Common myeloid progenitor, CD34-positive (primary cell): ENCODE data around the gene JPT2.

ENCODE experiments used
- CTCF ChIA-PET: fragments of 350-600 bp; sonication (Branson Sonifier 250); formaldehyde crosslinking; loops from one replicate; lab custom pipeline; 2021; ENCODE audit warnings: antibody characterized with exemption; lab: Charles Lee
- POLR2A ChIA-PET: fragments of 350-600 bp; sonication (Branson Sonifier 250); formaldehyde crosslinking; loops from one replicate; lab custom pipeline; 2021; ENCODE audit warnings: antibody characterized with exemption; lab: Charles Lee
- DNase-seq, 3 donors: peaks; one replicate each; pipeline versions ENCODE4 v3.0.0 to v3.0.0-alpha.2; 2013
- H3K27ac ChIP-seq, 2 experiments: 1 replicate in 1 of 2; 2 replicates in 1 of 2; pipeline ENCODE4 v1.7.0; 2013; ENCODE audit warnings: inconsistent platforms in 2 of 2, low read length in 2 of 2, mild to moderate bottlenecking in 2 of 2, low read depth in 1 of 2, moderate library complexity in 1 of 2; ENCODE audit not compliant: severe bottlenecking in 2 of 2, insufficient read depth in 1 of 2, poor library complexity in 1 of 2
- H3K27me3 ChIP-seq, 5 experiments: replicated peaks in 2 of 5; 1 replicate in 3 of 5; 2 replicates in 2 of 5; pipeline versions ENCODE4 v1.6.1 to v1.7.0; 2013; ENCODE audit warnings: low read length in 4 of 5, mild to moderate bottlenecking in 2 of 5, moderate library complexity in 2 of 5, inconsistent platforms in 1 of 5; ENCODE audit not compliant: insufficient read depth in 5 of 5, control insufficient read depth in 4 of 5
- H3K36me3 ChIP-seq, 4 experiments: 1 replicate in 2 of 4; 2 replicates in 2 of 4; pipeline versions ENCODE4 v1.6.1 to v1.7.0; 2013; ENCODE audit warnings: low read length in 3 of 4, control low read depth in 1 of 4, mild to moderate bottlenecking in 1 of 4; ENCODE audit not compliant: control insufficient read depth in 4 of 4, insufficient read depth in 4 of 4
- H3K4me1 ChIP-seq, 4 experiments: 1 replicate in 3 of 4; 2 replicates in 1 of 4; pipeline versions ENCODE4 v1.6.1 to v1.7.1; 2013; ENCODE audit warnings: low read length in 3 of 4, mild to moderate bottlenecking in 3 of 4, control low read depth in 1 of 4, inconsistent platforms in 1 of 4, moderate library complexity in 1 of 4; ENCODE audit not compliant: control insufficient read depth in 4 of 4, insufficient read depth in 4 of 4; ENCODE audit errors: control extremely low read depth in 1 of 4
- H3K4me3 ChIP-seq, 7 experiments: 1 replicate in 4 of 7; 2 replicates in 3 of 7; pipeline versions ENCODE4 v1.5.1 to v1.7.0; 2013; ENCODE audit warnings: mild to moderate bottlenecking in 7 of 7, low read length in 6 of 7, moderate library complexity in 6 of 7, inconsistent platforms in 2 of 7, low read depth in 2 of 7, control low read depth in 1 of 7; ENCODE audit not compliant: insufficient read depth in 4 of 7, control insufficient read depth in 1 of 7; ENCODE audit errors: extremely low read depth in 1 of 7
- H3K9me3 ChIP-seq, 5 experiments: 1 replicate in 4 of 5; 2 replicates in 1 of 5; pipeline versions ENCODE4 v1.6.1 to v1.7.1; 2013; ENCODE audit warnings: low read length in 4 of 5, mild to moderate bottlenecking in 2 of 5, inconsistent platforms in 1 of 5, low read depth in 1 of 5, moderate library complexity in 1 of 5; ENCODE audit not compliant: control insufficient read depth in 4 of 5, insufficient read depth in 2 of 5; ENCODE audit errors: control extremely low read depth in 1 of 5
- WGBS: methylation state at CpG from one replicate; pipeline ENCODE4 v1.1.5; 2013; ENCODE audit not compliant: insufficient coverage; 5-methylcytosine and 5-hydroxymethylcytosine counted together

Gene JPT2

GRCh38 chr16:1651094-1651973 is 26.7 kb upstream of the JPT2 start:
- WGBS: 94% methylated on average over 12 of the region's 12 CpGs
- Histone ChIP-seq H3K4me3 (no peak overlapping the region), H3K36me3 (peaks cover 10 to 59% (median 36%) of the 10 kb centered on the region in 4 experiments), H3K27ac (no peak overlapping the region), H3K9me3 (no peaks in the 10 kb centered on the region), H3K27me3 (no peaks in the 10 kb centered on the region), H3K4me1 (peaks cover 7 to 34% (median 27%) of the 10 kb centered on the region in 4 experiments)
- DNase-seq: peak in 2 of 3 donors; percentile 55 to 63
- ChIA-PET CTCF (no interaction called here), POLR2A (no interaction called here)

GRCh38 chr16:1651974-1652312 is 26.1 kb upstream of the JPT2 start:
- 92% methylated on average over 1 of the region's 1 CpG for WGBS
- H3K4me3 ChIP-seq: no peak overlapping the region
- no peaks in the 10 kb centered on the region for H3K9me3 ChIP-seq
- no peaks in the 10 kb centered on the region for H3K27me3 ChIP-seq
- ChIA-PET CTCF (interaction anchor here (1.0 kb wide), 1 partner anchor 14 kb away, joined by 4 read pairs; no protein-coding TSS in a partner anchor), POLR2A (no interaction called here)
- no peak overlapping the region for H3K27ac ChIP-seq
- peak in 1 of 3 donors; percentile 42 for DNase-seq
- peaks cover under 1 to 28% (median 21%) of the 10 kb centered on the region in 4 experiments for H3K4me1 ChIP-seq
- H3K36me3 ChIP-seq: peaks cover 10 to 59% (median 40%) of the 10 kb centered on the region in 4 experiments

GRCh38 chr16:1653023-1653422 is 25.1 kb upstream of the JPT2 start:
- ChIA-PET POLR2A (no interaction called here), CTCF (interaction anchor here (0.9 to 1.0 kb wide), 2 partner anchors 13 to 21 kb away, joined by 3 to 4 read pairs; no protein-coding TSS in a partner anchor)
- Histone ChIP-seq H3K9me3 (no peaks in the 10 kb centered on the region), H3K4me1 (peaks cover 0 to 19% (median 11%) of the 10 kb centered on the region in 4 experiments), H3K4me3 (no peak overlapping the region), H3K27me3 (no peaks in the 10 kb centered on the region), H3K27ac (no peak overlapping the region), H3K36me3 (peaks cover 10 to 70% (median 47%) of the 10 kb centered on the region in 4 experiments)
- WGBS: 98% methylated on average over 15 of the region's 15 CpGs
- no peak for DNase-seq

- WGBS: 71% methylated on average over 32 of the region's 32 CpGs
- H3K4me1 ChIP-seq: peaks cover 0 to 16% (median 4%) of the 10 kb centered on the region in 4 experiments
- H3K9me3 ChIP-seq: no peaks in the 10 kb centered on the region
- no peak overlapping the region for H3K4me3 ChIP-seq
- peak overlapping the region in 1 of 2 experiments; percentile 7 for H3K27ac ChIP-seq
- H3K27me3 ChIP-seq: no peaks in the 10 kb centered on the region
- DNase-seq: no peak
- POLR2A ChIA-PET: no interaction called here
- H3K36me3 ChIP-seq: peaks cover 10 to 83% (median 54%) of the 10 kb centered on the region in 4 experiments
- CTCF ChIA-PET: interaction anchor here (1.2 to 1.3 kb wide), 2 partner anchors 8 to 11 kb away, joined by 3 to 4 read pairs; no protein-coding TSS in a partner anchor
These were observed 23.4 kb upstream of the JPT2 start for GRCh38 chr16:1654505-1655268.

GRCh38 chr16:1655269-1655807 is 22.7 kb upstream of the JPT2 start:
- Histone ChIP-seq H3K36me3 (peaks cover 10 to 87% (median 61%) of the 10 kb centered on the region in 4 experiments), H3K4me1 (peaks cover 0 to 14% (median 4%) of the 10 kb centered on the region in 4 experiments), H3K27ac (peak overlapping the region in 1 of 2 experiments; percentile 7), H3K9me3 (no peaks in the 10 kb centered on the region), H3K4me3 (no peak overlapping the region), H3K27me3 (no peaks in the 10 kb centered on the region)
- POLR2A ChIA-PET: no interaction called here
- 93% methylated on average over 10 of the region's 16 CpGs for WGBS
- CTCF ChIA-PET: interaction anchor here (1.3 kb wide), 1 partner anchor 9 kb away, joined by 3 read pairs; no protein-coding TSS in a partner anchor
- DNase-seq: no peak

- WGBS: 98% methylated on average over 51 of the region's 52 CpGs
- Histone ChIP-seq H3K27me3 (no peaks in the 10 kb centered on the region), H3K9me3 (no peaks in the 10 kb centered on the region), H3K4me1 (peaks cover 0 to 14% (median 4%) of the 10 kb centered on the region in 4 experiments), H3K4me3 (no peak overlapping the region), H3K36me3 (peaks cover 6 to 88% (median 60%) of the 10 kb centered on the region in 4 experiments), H3K27ac (no peak overlapping the region)
- CTCF ChIA-PET: no interaction called here
- no peak for DNase-seq
- POLR2A ChIA-PET: no interaction called here
These were observed 21.9 kb upstream of the JPT2 start for GRCh38 chr16:1655909-1656807.
